ENCODE measurements around the gene SENP7.
"Not testable (repeated sequence)": the region's sequence is repeated elsewhere in the genome, so short reads cannot be mapped to it uniquely, and the experiment has no call there.

The SENP7 gene

DNA sequence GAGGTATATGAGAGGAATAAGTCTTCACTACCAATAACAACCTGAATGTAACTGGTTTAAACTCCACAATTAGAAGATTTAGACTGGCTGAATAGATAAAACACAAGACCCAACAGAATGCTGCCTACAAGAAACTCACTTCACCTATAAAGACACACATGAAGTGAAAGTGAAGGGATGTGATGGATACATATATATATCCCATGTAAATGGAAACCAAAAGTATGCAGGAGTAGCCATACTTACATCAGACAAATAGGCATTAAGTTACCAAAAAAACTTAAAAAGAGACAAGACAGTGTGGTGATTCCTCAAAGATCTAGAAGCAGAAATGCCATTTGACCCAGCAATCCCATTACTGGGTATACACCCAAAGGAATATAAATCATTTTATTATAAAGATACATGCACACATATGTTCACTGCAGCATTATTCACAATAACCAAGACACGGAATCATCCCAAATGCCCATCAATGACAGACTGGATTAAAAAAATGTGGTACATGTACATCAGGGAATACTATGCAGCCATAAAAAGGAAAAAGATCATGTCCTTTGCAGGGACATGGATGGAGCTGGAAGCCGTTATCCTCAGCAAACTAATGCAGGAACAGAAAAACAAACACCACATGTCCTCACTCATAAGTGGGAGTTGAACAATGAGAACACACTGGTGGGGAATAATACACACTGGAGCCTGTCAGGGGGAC, 38.0 kb downstream of the SENP7 start:
- not testable (repeated sequence) for H3K36me3 ChIP-seq (ENCODE audit: control insufficient read depth, low read depth, low read length); H3K9me3 ChIP-seq (ENCODE audit: control insufficient read depth, low read depth, low read length); H3K27me3 ChIP-seq (ENCODE audit: control insufficient read depth, insufficient read depth, low read length); H3K4me1 ChIP-seq (ENCODE audit: control insufficient read depth, low read depth, low read length); H3K4me3 ChIP-seq (ENCODE audit: low read length); H3K9ac ChIP-seq (ENCODE audit: low read length); H3K27ac ChIP-seq (ENCODE audit: low read length)

DNA sequence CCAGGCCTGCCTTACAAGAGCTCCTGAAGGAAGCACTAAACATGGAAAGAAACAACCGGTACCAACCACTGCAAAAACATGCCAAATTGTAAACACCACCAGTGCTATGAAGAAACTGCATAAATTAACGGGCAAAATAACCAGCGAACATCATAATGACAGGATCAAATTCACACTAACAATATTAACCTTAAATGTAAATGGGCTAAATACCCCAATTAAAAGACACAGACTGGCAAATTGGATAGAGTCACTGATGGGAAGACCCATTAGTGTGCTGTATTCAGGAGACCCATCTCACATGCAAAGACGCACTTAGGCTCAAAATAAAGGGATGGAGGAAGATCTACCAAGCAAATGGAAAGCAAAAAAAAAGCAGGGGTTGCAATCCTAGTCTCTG, 44.3 kb downstream of the SENP7 start:
- H3K4me3 ChIP-seq (ENCODE audit: low read length); H3K4me1 ChIP-seq (ENCODE audit: control insufficient read depth, low read depth, low read length); H3K27me3 ChIP-seq (ENCODE audit: control insufficient read depth, insufficient read depth, low read length); H3K27ac ChIP-seq (ENCODE audit: low read length); H3K36me3 ChIP-seq (ENCODE audit: control insufficient read depth, low read depth, low read length); H3K9ac ChIP-seq (ENCODE audit: low read length); H3K9me3 ChIP-seq (ENCODE audit: control insufficient read depth, low read depth, low read length): not testable (repeated sequence)

DNA sequence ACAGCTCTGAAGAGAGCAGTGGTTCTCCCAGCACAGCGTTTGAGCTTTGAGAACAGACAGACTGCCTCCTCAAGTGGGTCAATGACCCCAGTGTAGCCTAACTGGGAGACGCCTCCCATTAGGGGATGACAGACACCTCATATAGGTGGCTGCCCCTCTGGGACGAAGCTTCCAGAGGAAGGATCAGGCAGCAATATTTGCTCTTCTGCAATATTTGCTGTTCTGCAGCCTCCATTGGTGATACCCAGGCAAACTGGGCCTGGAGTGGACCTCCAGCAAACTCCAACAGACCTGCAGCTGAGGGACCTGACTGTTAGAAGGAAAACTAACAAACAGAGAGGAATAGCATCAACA, 45.7 kb downstream of the SENP7 start:
- peak overlapping the region; percentile 55 for H3K9ac ChIP-seq (ENCODE audit: low read length)
- H3K27me3 ChIP-seq (ENCODE audit: control insufficient read depth, insufficient read depth, low read length); H3K9me3 ChIP-seq (ENCODE audit: control insufficient read depth, low read depth, low read length); H3K4me1 ChIP-seq (ENCODE audit: control insufficient read depth, low read depth, low read length); H3K27ac ChIP-seq (ENCODE audit: low read length); H3K36me3 ChIP-seq (ENCODE audit: control insufficient read depth, low read depth, low read length): not testable (repeated sequence)
- peak overlapping the region; percentile 56 for H3K4me3 ChIP-seq (ENCODE audit: low read length)

DNA sequence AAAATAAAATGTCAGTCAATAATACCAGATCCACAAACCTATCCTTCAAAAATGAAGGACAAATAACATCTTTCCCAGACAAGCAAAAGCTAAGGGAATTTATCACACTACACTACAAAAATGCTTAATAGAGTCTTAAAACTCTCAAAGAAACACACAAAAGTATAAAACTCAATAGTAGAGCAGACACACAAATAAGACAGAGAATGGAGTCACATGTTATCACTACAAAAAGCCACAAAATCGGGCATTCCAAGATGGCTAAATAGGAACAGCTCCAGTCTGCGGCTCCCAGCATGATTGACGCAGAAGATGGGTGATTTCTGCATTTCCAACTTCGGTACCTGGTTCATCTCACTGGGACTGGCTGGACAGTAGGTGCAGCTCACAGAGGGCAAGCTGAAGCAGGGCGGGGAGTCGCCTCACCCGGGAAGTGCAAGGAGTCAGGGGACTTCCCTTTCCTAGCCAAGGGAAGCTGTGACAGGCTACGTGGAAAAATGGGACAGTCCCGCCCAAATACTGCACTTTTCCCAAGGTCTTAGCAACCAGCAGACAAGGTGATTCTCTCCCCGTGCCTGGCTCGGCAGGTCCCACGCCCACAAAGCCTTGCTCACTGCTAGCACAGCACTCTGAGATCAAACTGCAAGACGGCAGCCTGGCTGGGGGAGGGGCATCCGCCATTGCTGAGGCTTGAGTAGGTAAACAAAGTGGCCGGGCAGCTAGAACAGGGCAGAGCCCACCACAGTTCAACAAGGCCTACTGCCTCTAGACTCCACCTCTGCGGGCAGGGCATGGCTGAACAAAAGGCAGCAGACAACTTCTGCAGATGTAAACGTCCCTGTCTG, 46.3 kb downstream of the SENP7 start:
- Histone ChIP-seq H3K36me3 (ENCODE audit: control insufficient read depth, low read depth, low read length) (no peaks in the 10 kb centered on the region), H3K4me3 (ENCODE audit: low read length) (peak overlapping the region; percentile 56), H3K9me3 (ENCODE audit: control insufficient read depth, low read depth, low read length) (no peaks in the 10 kb centered on the region), H3K9ac (ENCODE audit: low read length) (peak overlapping the region; percentile 55), H3K27me3 (ENCODE audit: control insufficient read depth, insufficient read depth, low read length) (no peaks in the 10 kb centered on the region), H3K27ac (ENCODE audit: low read length) (no peak overlapping the region), H3K4me1 (ENCODE audit: control insufficient read depth, low read depth, low read length) (peaks cover 5% of the 10 kb centered on the region)

DNA sequence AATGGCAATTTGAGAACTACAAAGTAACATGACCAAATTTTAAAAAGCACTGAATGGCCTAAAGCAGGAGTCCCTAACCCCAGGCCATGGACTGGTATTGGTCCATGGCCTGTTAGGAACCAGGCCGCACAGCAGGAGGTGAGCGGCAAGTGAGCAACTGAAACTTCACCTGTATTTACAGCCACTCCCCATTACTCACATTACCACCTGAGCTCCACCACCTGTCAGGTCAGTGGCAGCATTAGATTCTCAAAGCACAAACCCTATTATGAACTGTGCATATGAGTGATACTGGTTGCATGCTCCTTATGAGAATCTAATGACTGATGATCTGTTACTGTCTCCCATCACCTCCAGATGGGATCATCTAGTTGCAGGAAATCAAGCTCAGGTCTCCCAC, 48.8 kb downstream of the SENP7 start:
- Histone ChIP-seq H3K9me3 (ENCODE audit: control insufficient read depth, low read depth, low read length) (no peaks in the 10 kb centered on the region), H3K27me3 (ENCODE audit: control insufficient read depth, insufficient read depth, low read length) (no peaks in the 10 kb centered on the region), H3K27ac (ENCODE audit: low read length) (no peak overlapping the region), H3K4me1 (ENCODE audit: control insufficient read depth, low read depth, low read length) (peaks cover 5% of the 10 kb centered on the region), H3K36me3 (ENCODE audit: control insufficient read depth, low read depth, low read length) (no peaks in the 10 kb centered on the region), H3K4me3 (ENCODE audit: low read length) (no peak overlapping the region), H3K9ac (ENCODE audit: low read length) (no peak overlapping the region)

DNA sequence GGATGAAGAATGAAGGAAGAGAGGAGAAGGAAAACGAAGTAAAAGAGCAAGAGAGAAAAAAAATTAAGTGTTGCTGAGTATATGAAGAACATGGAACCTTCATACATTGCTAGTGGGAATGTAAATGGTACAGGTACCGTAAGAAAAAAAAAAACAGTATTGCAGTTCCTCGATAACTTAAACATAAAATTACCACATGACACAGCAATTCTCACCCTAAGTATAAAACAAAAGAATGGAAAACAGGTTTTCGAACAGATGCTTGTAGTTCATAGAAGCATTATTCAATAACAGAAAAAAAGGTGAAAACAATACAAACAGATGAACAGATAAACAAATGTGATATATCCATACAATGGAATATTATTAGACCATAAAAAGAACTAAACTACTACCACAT, 51.6 kb downstream of the SENP7 start:
- H3K9ac ChIP-seq (ENCODE audit: low read length) = no peak overlapping the region
- H3K27me3 ChIP-seq (ENCODE audit: control insufficient read depth, insufficient read depth, low read length) = no peaks in the 10 kb centered on the region
- H3K27ac ChIP-seq (ENCODE audit: low read length) = no peak overlapping the region
- peaks cover 1% of the 10 kb centered on the region for H3K4me1 ChIP-seq (ENCODE audit: control insufficient read depth, low read depth, low read length)
- no peak overlapping the region for H3K4me3 ChIP-seq (ENCODE audit: low read length)
- H3K36me3 ChIP-seq (ENCODE audit: control insufficient read depth, low read depth, low read length) = no peaks in the 10 kb centered on the region
- no peaks in the 10 kb centered on the region for H3K9me3 ChIP-seq (ENCODE audit: control insufficient read depth, low read depth, low read length)

DNA sequence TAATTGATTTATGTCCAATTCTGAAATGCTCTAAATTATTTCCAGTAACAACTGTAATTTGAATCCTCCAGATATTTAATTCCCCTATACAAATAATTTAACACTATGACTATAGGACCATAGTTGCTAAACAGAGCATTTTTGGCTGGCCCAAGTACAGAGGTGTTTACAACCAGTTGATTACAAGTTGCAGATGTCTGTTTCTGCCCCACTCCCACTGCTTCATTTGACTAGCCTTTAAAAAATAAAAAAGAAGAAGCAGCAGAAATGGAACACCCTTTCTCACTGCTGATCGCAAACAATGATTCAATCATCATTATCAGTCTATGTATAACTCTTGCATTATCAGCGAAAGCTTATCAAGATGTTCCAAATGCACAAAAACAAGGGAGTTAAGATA, 54.6 kb downstream of the SENP7 start:
- no peaks in the 10 kb centered on the region for H3K27me3 ChIP-seq (ENCODE audit: control insufficient read depth, insufficient read depth, low read length)
- no peaks in the 10 kb centered on the region for H3K4me1 ChIP-seq (ENCODE audit: control insufficient read depth, low read depth, low read length)
- H3K9ac ChIP-seq (ENCODE audit: low read length) = no peak overlapping the region
- no peaks in the 10 kb centered on the region for H3K36me3 ChIP-seq (ENCODE audit: control insufficient read depth, low read depth, low read length)
- H3K27ac ChIP-seq (ENCODE audit: low read length) = no peak overlapping the region
- H3K4me3 ChIP-seq (ENCODE audit: low read length) = no peak overlapping the region
- no peaks in the 10 kb centered on the region for H3K9me3 ChIP-seq (ENCODE audit: control insufficient read depth, low read depth, low read length)

DNA sequence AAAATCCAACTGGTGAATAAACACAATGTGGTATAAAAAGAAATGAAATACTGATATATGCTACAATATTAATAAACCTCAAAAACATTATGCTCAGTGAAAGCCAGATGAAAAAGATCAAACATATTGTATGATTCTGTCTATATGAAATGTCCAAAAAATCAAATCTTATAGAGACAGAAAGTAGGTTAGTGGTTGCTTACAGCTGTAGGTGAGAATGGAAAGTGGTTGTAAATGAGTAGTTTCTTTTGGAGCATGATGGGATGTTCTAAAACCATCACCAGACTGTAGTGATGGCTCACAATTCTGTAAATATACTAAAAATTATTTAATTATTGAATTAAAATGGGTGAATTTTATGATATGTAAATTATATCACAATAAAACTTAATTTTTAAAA, 58.4 kb downstream of the SENP7 start:
- Histone ChIP-seq H3K4me3 (ENCODE audit: low read length) (no peak overlapping the region), H3K4me1 (ENCODE audit: control insufficient read depth, low read depth, low read length) (no peaks in the 10 kb centered on the region), H3K36me3 (ENCODE audit: control insufficient read depth, low read depth, low read length) (no peaks in the 10 kb centered on the region), H3K9ac (ENCODE audit: low read length) (no peak overlapping the region), H3K27ac (ENCODE audit: low read length) (no peak overlapping the region), H3K27me3 (ENCODE audit: control insufficient read depth, insufficient read depth, low read length) (no peaks in the 10 kb centered on the region), H3K9me3 (ENCODE audit: control insufficient read depth, low read depth, low read length) (no peaks in the 10 kb centered on the region)

DNA sequence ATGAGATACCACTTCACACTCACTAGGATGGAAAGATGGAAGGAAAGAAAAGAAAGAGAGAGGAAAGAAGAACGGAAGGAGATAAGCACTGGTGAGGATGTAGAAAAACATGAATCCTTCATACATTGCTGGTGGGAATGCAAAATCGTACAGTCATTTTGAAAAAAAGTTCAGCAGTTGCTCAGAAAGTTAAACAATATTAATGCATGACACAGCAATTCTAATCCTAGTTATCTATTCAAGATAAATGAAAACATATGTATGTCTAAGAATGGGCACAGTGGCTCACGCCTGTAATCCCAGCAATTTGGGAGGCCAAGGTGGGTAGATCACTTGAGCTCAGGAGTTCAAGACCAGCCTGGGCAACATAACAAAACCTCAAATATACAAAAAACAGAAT, 59.1 kb downstream of the SENP7 start:
- no peak overlapping the region for H3K4me3 ChIP-seq (ENCODE audit: low read length)
- no peak overlapping the region for H3K9ac ChIP-seq (ENCODE audit: low read length)
- no peaks in the 10 kb centered on the region for H3K9me3 ChIP-seq (ENCODE audit: control insufficient read depth, low read depth, low read length)
- no peaks in the 10 kb centered on the region for H3K4me1 ChIP-seq (ENCODE audit: control insufficient read depth, low read depth, low read length)
- H3K27ac ChIP-seq (ENCODE audit: low read length) = no peak overlapping the region
- H3K27me3 ChIP-seq (ENCODE audit: control insufficient read depth, insufficient read depth, low read length) = no peaks in the 10 kb centered on the region
- H3K36me3 ChIP-seq (ENCODE audit: control insufficient read depth, low read depth, low read length) = no peaks in the 10 kb centered on the region

DNA sequence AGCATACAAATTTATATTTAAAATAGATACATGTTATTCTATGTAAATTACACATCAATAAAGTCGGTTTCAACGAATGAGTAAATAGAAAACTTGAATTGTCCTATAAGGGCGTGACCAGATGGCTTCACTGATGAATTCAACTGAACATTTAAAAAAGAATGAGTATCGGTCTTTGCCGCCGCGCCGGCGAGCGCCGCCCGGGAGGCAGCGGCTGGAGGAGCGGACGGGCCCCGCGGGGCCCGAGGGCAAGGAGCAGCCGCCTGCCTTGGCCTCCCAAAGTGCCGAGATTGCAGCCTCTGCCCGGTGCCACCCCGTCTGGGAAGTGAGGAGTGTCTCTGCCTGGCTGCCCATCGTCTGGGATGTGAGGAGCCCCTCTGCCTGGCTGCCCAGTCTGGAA, 74.4 kb downstream of the SENP7 start:
- not testable (repeated sequence) for H3K9me3 ChIP-seq (ENCODE audit: control insufficient read depth, low read depth, low read length); H3K9ac ChIP-seq (ENCODE audit: low read length); H3K4me1 ChIP-seq (ENCODE audit: control insufficient read depth, low read depth, low read length); H3K27me3 ChIP-seq (ENCODE audit: control insufficient read depth, insufficient read depth, low read length); H3K4me3 ChIP-seq (ENCODE audit: low read length); H3K27ac ChIP-seq (ENCODE audit: low read length); H3K36me3 ChIP-seq (ENCODE audit: control insufficient read depth, low read depth, low read length)

DNA sequence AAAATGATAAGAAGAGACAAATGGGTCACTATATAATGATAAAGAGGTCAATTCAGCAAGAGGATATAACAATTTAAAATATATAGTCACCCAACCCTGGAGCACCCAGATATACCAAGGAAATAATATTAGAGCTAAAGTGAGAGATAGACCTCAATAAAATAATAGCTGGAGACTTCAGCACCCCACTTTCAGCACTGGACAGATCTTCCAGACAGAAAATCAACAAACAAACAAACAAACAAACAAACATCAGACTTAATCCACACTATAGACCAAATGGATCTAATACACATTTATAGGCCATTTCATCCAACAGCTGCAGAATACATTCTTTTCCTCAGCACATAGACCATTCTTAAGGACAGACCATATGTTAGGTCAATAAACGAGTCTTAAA, 79.4 kb downstream of the SENP7 start:
- Histone ChIP-seq H3K9ac (ENCODE audit: low read length) (no peak overlapping the region), H3K36me3 (ENCODE audit: control insufficient read depth, low read depth, low read length) (no peaks in the 10 kb centered on the region)

More for the DNA sequence above, 79.4 kb downstream of the SENP7 start:
- Histone ChIP-seq H3K9me3 (ENCODE audit: control insufficient read depth, low read depth, low read length) (no peaks in the 10 kb centered on the region), H3K27ac (ENCODE audit: low read length) (no peak overlapping the region), H3K27me3 (ENCODE audit: control insufficient read depth, insufficient read depth, low read length) (no peaks in the 10 kb centered on the region), H3K4me3 (ENCODE audit: low read length) (no peak overlapping the region), H3K4me1 (ENCODE audit: control insufficient read depth, low read depth, low read length) (no peaks in the 10 kb centered on the region)
